Choroid plexus epithelial cell (primary cell): ENCODE measurements around the gene MAP4K2.
A peak's percentile ranks its signal among the peaks of the same experiment; 100 is the strongest.

Experiments used
- DNase-seq: peaks from one replicate; pipeline ENCODE4 v3.0.0-alpha.2; 2010; ENCODE audit warnings: low read depth
- H3K4me3 ChIP-seq: 2 replicates; pipeline ENCODE4 v1.5.1; 2011; ENCODE audit warnings: low read depth, mild to moderate bottlenecking, control low read depth, low read length, moderate library complexity
- CTCF ChIP-seq: conservative IDR thresholded peaks from 2 replicates; pipeline ENCODE4 v1.5.1; 2011; ENCODE audit warnings: low read depth, mild to moderate bottlenecking, control low read depth, inconsistent platforms, low read length, moderate library complexity

MAP4K2 gene

GRCh38 chr11:64772303-64773018 lies 30.6 kb downstream of the MAP4K2 start:
- no peak overlapping the region for H3K4me3 ChIP-seq
- DNase-seq: no peak
- TF ChIP-seq CTCF: no peak

- H3K4me3 ChIP-seq: no peak overlapping the region
- TF ChIP-seq CTCF: no peak
- DNase-seq: no peak
Observed at GRCh38 chr11:64771861-64772260, 31.2 kb downstream of the MAP4K2 start.

- H3K4me3 ChIP-seq: no peak overlapping the region
- DNase-seq: no peak
- TF ChIP-seq CTCF: no peak
Observed at GRCh38 chr11:64770120-64770519, 32.9 kb downstream of the MAP4K2 start.

GRCh38 chr11:64769283-64769682 lies 33.7 kb downstream of the MAP4K2 start:
- DNase-seq: no peak
- no peak overlapping the region for H3K4me3 ChIP-seq
- TF ChIP-seq CTCF: no peak

- H3K4me3 ChIP-seq: no peak overlapping the region
- TF ChIP-seq CTCF: no peak
Observed at GRCh38 chr11:64768300-64768694, 34.7 kb downstream of the MAP4K2 start.

GRCh38 chr11:64767344-64768299 lies 35.4 kb downstream of the MAP4K2 start:
- H3K4me3 ChIP-seq: no peak overlapping the region
- peak; percentile 83 for TF ChIP-seq CTCF
- peak; percentile 83 for DNase-seq

More at GRCh38 chr11:64768300-64768694, 34.7 kb downstream of the MAP4K2 start:
- no peak for DNase-seq
